SH-SY5Y (cell line): Measurements from ENCODE around the gene C9orf72.

Source experiments
- GATA2 ChIP-seq: IDR thresholded peaks from 2 replicates; pipeline ENCODE4 v1.6.1; 2011; ENCODE audit warnings: mild to moderate bottlenecking, low read depth, low read length
- GATA3 ChIP-seq: IDR thresholded peaks from 2 replicates; pipeline ENCODE4 v1.6.1; 2011; ENCODE audit warnings: low read depth, mild to moderate bottlenecking, low read length, moderate library complexity

DNA sequence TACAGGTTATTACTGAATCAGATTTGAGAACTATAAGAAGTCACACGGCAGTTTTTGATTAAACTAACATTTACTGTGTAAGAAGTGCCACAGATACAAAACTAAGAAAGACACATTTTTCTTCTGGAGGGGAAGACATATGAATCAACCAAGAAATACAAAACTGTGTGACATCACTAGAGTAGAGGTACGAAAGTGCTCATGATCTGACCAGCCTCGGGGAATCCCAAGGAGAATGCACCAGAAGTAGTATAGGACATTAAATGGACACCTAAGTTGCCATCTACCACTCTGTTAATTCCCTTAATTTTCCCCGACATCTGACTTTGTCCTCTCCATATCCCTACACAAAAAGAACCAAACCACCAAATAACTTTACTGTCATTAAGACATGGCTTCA is 54.5 kb downstream of the C9orf72 start:
- TF ChIP-seq GATA3 = no peak
- no peak for TF ChIP-seq GATA2
